CD4-positive, alpha-beta memory T cell (primary cell): ENCODE results near the gene TINCR. TPM values are rescaled to one million over a fixed set of nuclear protein-coding genes. Genes with fewer than 3 reads are reported as not detected.

Experiments
- CTCF ChIA-PET: fragments of 350-600 bp; sonication (Branson Sonifier 250); formaldehyde crosslinking; loops from one replicate; lab custom pipeline; 2021; ENCODE audit warnings: inconsistent platforms; ENCODE audit not compliant: partially characterized antibody; lab: Charles Lee
- POLR2A ChIA-PET: fragments of 350-600 bp; sonication (Branson Sonifier 250); formaldehyde crosslinking; loops from one replicate; lab custom pipeline; 2021; ENCODE audit not compliant: partially characterized antibody; lab: Charles Lee
- DNase-seq, 5 donors: peaks; one replicate each; pipeline versions ENCODE4 v3.0.0 to v3.0.0-alpha.2; 2020 to 2022; ENCODE audit warnings: mixed read lengths in 1 of 5
- H3K27ac ChIP-seq: one replicate; pipeline ENCODE4 v1.7.0; 2013; ENCODE audit warnings: low read depth, low read length
- H3K27me3 ChIP-seq: 2 replicates; pipeline ENCODE4 v1.7.0; 2013; ENCODE audit warnings: mild to moderate bottlenecking, low read length, moderate library complexity; ENCODE audit not compliant: insufficient read depth
- H3K36me3 ChIP-seq: 2 replicates; pipeline ENCODE4 v1.7.0; 2013; ENCODE audit warnings: mild to moderate bottlenecking, low read length, moderate library complexity; ENCODE audit not compliant: insufficient read depth
- H3K4me1 ChIP-seq: 2 replicates; pipeline ENCODE4 v1.7.0; 2013; ENCODE audit warnings: mild to moderate bottlenecking, low read length, moderate library complexity; ENCODE audit not compliant: insufficient read depth
- H3K4me3 ChIP-seq, 2 donors: one replicate each; pipeline ENCODE4 v1.7.0; 2013; ENCODE audit warnings: low read length in 2 of 2, mild to moderate bottlenecking in 1 of 2
- H3K9me3 ChIP-seq, 2 donors: one replicate each; pipeline ENCODE4 v1.7.0; 2013; ENCODE audit warnings: low read length in 2 of 2, control low read depth in 1 of 2; ENCODE audit not compliant: control insufficient read depth in 1 of 2
- H3K27ac Mint-ChIP-seq, 7 donors: one replicate each; pipeline ENCODE4 v1.8.0; 2020 to 2021; ENCODE audit warnings: mixed read lengths in 7 of 7, mild to moderate bottlenecking in 6 of 7, inconsistent platforms in 3 of 7, moderate library complexity in 3 of 7
- H3K27me3 Mint-ChIP-seq, 2 donors: one replicate each; pipeline ENCODE4 v1.8.0; 2020 to 2021; ENCODE audit warnings: mixed read lengths in 2 of 2
- H3K36me3 Mint-ChIP-seq, 2 donors: one replicate each; pipeline ENCODE4 v1.8.0; 2020 to 2021; ENCODE audit warnings: mixed read lengths in 2 of 2, inconsistent platforms in 1 of 2, mild to moderate bottlenecking in 1 of 2
- H3K4me1 Mint-ChIP-seq, 4 donors: one replicate each; pipeline ENCODE4 v1.8.0; 2020 to 2021; ENCODE audit warnings: mixed read lengths in 4 of 4, mild to moderate bottlenecking in 1 of 4
- H3K4me3 Mint-ChIP-seq, 8 donors: one replicate each; pipeline ENCODE4 v1.8.0; 2020 to 2021; ENCODE audit warnings: mixed read lengths in 8 of 8, mild to moderate bottlenecking in 7 of 8, moderate library complexity in 6 of 8, inconsistent platforms in 3 of 8
- H3K9me3 Mint-ChIP-seq, 8 donors: one replicate each; pipeline ENCODE4 v1.8.0; 2020 to 2021; ENCODE audit warnings: mixed read lengths in 8 of 8, mild to moderate bottlenecking in 5 of 8, inconsistent platforms in 3 of 8, moderate library complexity in 1 of 8
- intact Hi-C: fragments of 100-400 bp; cut with micrococcal nuclease; formaldehyde crosslinking; loops from one replicate; pipeline ENCODE4 v1.15.1; 2023
- polyA plus RNA-seq, 2 donors: library from polyadenylated mRNA; unstranded; fragments of 300-500 nt; fragmentation: Illumina TruSeq; gene quantifications; one replicate each; pipeline ENCODE4 v1.2.3, GENCODE V29; 2021
- total RNA-seq, 2 experiments: library from RNA; stranded (reverse); gene quantifications; one replicate each; pipeline ENCODE4 v1.2.3, GENCODE V29; 2021

The TINCR gene
- total and polyA plus RNA-seq, 4 experiments from 2014 or later: 0.20 to 1.4 (median 1.4) TPM; not detected in 1

DNA sequence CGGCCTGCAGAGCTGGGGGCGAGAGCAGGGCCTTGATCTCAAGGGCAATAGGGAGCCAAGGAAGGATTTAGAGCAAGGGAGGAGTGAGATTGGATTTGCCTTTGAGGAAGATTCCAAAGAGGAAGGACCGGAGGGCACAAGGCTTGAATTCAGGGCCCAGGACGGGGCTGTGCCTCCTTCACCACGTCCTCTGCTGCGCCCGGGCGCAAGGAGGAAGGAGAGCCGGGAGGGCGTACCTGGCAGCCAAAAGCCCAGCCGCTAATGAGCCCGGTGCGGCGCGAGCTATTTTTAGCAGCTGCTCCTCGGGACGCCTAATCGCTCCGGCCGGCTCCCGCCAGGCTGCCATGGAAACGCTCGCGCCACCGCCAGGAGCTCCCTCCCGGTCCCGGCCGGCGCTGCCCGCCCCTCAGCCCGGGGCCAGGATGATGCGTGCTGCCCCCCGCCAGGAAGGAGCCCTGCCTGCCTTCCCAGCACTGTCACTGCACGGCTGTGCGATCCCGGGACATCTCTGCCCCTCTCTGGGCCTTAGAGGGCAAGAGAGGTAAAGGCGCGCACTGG lies 31.3 kb downstream of the TINCR start:
- H3K4me1 Mint-ChIP-seq: no peaks in the 10 kb centered on the region
- peaks cover 0 to 11% of the 10 kb centered on the region in 2 donors for H3K9me3 ChIP-seq
- peaks cover 11 to 17% of the 10 kb centered on the region in 2 donors for H3K27me3 Mint-ChIP-seq
- no peaks in the 10 kb centered on the region for H3K36me3 ChIP-seq
- ChIA-PET CTCF (no interaction called here), POLR2A (no interaction called here)
- peaks cover 3 to 10% of the 10 kb centered on the region in 2 donors for H3K36me3 Mint-ChIP-seq
- H3K27ac Mint-ChIP-seq: no peak overlapping the region
- no peak overlapping the region for H3K4me3 Mint-ChIP-seq
- peaks cover 0 to 36% (median 23%) of the 10 kb centered on the region in 8 donors for H3K9me3 Mint-ChIP-seq
- H3K27ac ChIP-seq: no peak overlapping the region
- intact Hi-C loops: no loop called here
- no peaks in the 10 kb centered on the region for H3K27me3 ChIP-seq
- H3K4me3 ChIP-seq: no peak overlapping the region
- DNase-seq: no peak
- no peaks in the 10 kb centered on the region for H3K4me1 ChIP-seq

DNA sequence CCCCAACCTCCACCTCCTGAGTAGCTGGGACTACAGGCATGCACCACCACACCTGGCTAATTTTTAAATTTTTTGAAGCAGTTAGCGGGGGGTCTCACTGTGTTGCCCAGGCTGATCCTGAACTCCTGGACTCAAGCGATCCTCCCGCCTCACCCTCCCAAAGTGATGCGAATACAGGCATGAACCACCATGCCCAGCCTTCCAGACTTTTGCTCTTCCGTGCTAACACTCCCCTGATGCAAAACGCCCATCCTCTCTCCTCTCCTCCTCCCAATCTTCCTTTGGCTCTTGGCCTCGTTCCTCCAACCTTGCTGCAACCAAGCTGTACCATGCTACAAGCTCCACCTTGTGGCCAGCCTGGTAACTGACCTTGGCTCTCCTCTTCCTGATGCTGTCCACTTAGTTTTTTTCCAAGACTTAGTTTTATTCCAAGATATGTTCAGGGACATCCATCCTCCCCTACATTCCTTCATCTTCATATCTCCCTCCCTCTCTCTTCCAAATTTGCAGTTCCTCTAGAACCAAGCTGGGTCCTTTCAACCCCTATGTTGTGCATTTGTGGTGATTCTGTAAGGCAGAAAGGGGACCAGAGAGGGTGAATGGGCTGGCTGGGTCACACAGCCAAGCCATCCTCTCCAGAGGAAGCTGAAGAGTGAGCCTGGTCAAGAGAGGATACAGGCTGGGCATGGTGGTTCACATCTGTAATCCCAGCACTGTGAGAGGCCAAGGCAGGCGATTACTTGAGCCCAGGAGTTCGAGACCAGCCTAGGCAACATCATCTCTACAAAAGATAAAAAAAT lies 32.8 kb downstream of the TINCR start:
- Mint-ChIP-seq H3K4me1 (no peaks in the 10 kb centered on the region), H3K27ac (peak overlapping the region in 1 of 7 donors; percentile 55), H3K27me3 (peaks cover 14 to 17% of the 10 kb centered on the region in 2 donors), H3K4me3 (peak overlapping the region in 1 of 8 donors; percentile 47), H3K36me3 (peaks cover 3 to 10% of the 10 kb centered on the region in 2 donors), H3K9me3 (peaks cover 0 to 36% (median 23%) of the 10 kb centered on the region in 8 donors)
- ChIA-PET CTCF (no interaction called here), POLR2A (no interaction called here)
- no peak for DNase-seq
- peaks cover 0 to 11% of the 10 kb centered on the region in 2 donors for H3K9me3 ChIP-seq
- H3K4me1 ChIP-seq: no peaks in the 10 kb centered on the region
- intact Hi-C loops: no loop called here
- no peaks in the 10 kb centered on the region for H3K27me3 ChIP-seq
- H3K36me3 ChIP-seq: no peaks in the 10 kb centered on the region
- H3K27ac ChIP-seq: no peak overlapping the region
- H3K4me3 ChIP-seq: no peak overlapping the region

DNA sequence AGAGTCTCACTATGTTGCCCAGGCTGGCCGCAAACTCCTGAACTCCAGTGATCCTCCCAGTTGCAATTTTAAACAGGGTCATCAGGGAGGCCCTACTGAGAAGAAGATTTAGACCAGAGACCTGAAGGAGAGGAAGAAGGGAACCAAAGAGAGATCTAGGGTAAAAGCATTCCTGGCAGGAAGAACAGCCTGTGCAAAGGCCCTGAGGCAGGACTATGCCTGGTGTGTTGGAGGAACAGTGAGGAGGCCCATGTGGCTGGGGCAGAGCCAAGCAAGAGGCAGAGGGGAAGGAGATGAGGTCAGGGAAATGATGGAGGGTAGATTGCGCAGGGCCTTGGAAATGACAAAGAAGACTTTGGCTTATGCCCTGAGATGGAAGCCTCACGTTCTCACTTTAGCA lies 34.5 kb downstream of the TINCR start:
- POLR2A ChIA-PET: no interaction called here
- no peaks in the 10 kb centered on the region for H3K27me3 ChIP-seq

DNA sequence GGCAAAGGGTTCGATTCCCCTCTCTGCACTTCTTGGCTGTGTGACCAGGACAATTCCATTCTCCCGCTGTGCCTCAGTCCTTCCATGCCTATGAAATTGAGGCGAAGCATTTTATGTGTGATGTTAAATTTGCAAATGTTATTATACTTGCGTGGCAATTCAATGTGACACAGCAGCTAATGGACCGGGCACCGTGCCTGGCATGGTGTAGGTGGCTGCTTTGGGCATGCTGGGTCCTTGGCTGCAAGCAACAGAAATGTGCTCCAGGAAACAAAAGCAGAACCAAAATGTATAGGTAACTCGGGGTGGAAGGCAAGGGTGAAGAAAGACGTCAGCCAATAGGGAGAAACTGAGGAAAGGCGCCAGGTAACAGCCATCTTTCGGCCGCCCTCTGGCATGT lies 37.1 kb downstream of the TINCR start:
- peaks cover 10% of the 10 kb centered on the region in 2 donors for H3K27me3 Mint-ChIP-seq
- Histone ChIP-seq H3K4me3 (no peak overlapping the region), H3K4me1 (no peaks in the 10 kb centered on the region), H3K27me3 (no peaks in the 10 kb centered on the region), H3K36me3 (no peaks in the 10 kb centered on the region), H3K27ac (no peak overlapping the region), H3K9me3 (peaks cover 0 to 11% of the 10 kb centered on the region in 2 donors)
- H3K36me3 Mint-ChIP-seq: peaks cover 3 to 10% of the 10 kb centered on the region in 2 donors
- POLR2A ChIA-PET: no interaction called here
- H3K27ac Mint-ChIP-seq: no peak overlapping the region
- no peak overlapping the region for H3K4me3 Mint-ChIP-seq
- CTCF ChIA-PET: no interaction called here
- H3K9me3 Mint-ChIP-seq: peaks cover 0 to 31% (median 22%) of the 10 kb centered on the region in 8 donors
- DNase-seq: no peak
- no peaks in the 10 kb centered on the region for H3K4me1 Mint-ChIP-seq
- intact Hi-C loops: no loop called here

More for the DNA sequence above, 34.5 kb downstream of the TINCR start:
- Histone ChIP-seq H3K9me3 (peaks cover 0 to 11% of the 10 kb centered on the region in 2 donors), H3K4me1 (no peaks in the 10 kb centered on the region), H3K4me3 (no peak overlapping the region), H3K27ac (no peak overlapping the region), H3K36me3 (no peaks in the 10 kb centered on the region)
- Mint-ChIP-seq H3K4me1 (no peaks in the 10 kb centered on the region), H3K36me3 (peaks cover 3 to 10% of the 10 kb centered on the region in 2 donors), H3K9me3 (peaks cover 0 to 36% (median 23%) of the 10 kb centered on the region in 8 donors), H3K27me3 (peaks cover 14 to 15% of the 10 kb centered on the region in 2 donors), H3K4me3 (peak overlapping the region in 1 of 8 donors; percentile 68), H3K27ac (no peak overlapping the region)
- intact Hi-C loops: no loop called here
- CTCF ChIA-PET: no interaction called here
- DNase-seq: no peak

GRCh38 chr19:5526691-5527090 lies 41.1 kb downstream of the TINCR start:
- ChIA-PET CTCF (no interaction called here), POLR2A (no interaction called here)
- Mint-ChIP-seq H3K36me3 (no peaks in the 10 kb centered on the region), H3K27me3 (peaks cover 13 to 19% of the 10 kb centered on the region in 2 donors), H3K4me1 (no peaks in the 10 kb centered on the region), H3K9me3 (peaks cover 0 to 4% (median 0%) of the 10 kb centered on the region in 8 donors), H3K27ac (no peak overlapping the region), H3K4me3 (no peak overlapping the region)
- no peaks in the 10 kb centered on the region for H3K9me3 ChIP-seq
- no peak overlapping the region for H3K27ac ChIP-seq
- no peak for DNase-seq
- intact Hi-C loops: no loop called here
- no peak overlapping the region for H3K4me3 ChIP-seq
- H3K27me3 ChIP-seq: no peaks in the 10 kb centered on the region
- no peaks in the 10 kb centered on the region for H3K4me1 ChIP-seq
- H3K36me3 ChIP-seq: no peaks in the 10 kb centered on the region

GRCh38 chr19:5524081-5524480 lies 43.7 kb downstream of the TINCR start:
- Mint-ChIP-seq H3K9me3 (peaks cover 0 to 13% (median 7%) of the 10 kb centered on the region in 8 donors), H3K27ac (peak overlapping the region in 1 of 7 donors; percentile 54), H3K36me3 (no peaks in the 10 kb centered on the region), H3K4me3 (no peak overlapping the region), H3K27me3 (peaks cover 14 to 21% of the 10 kb centered on the region in 2 donors), H3K4me1 (no peaks in the 10 kb centered on the region)
- H3K36me3 ChIP-seq: no peaks in the 10 kb centered on the region
- H3K9me3 ChIP-seq: no peaks in the 10 kb centered on the region
- ChIA-PET POLR2A (no interaction called here), CTCF (interaction anchor here (1.4 kb wide), 1 partner anchor 13 kb away, joined by 3 read pairs; no protein-coding TSS in a partner anchor)
- H3K27me3 ChIP-seq: no peaks in the 10 kb centered on the region
- no peaks in the 10 kb centered on the region for H3K4me1 ChIP-seq
- intact Hi-C loops: no loop called here
- no peak overlapping the region for H3K27ac ChIP-seq
- DNase-seq: no peak
- H3K4me3 ChIP-seq: no peak overlapping the region

GRCh38 chr19:5522106-5522505 lies 45.6 kb downstream of the TINCR start:
- ChIA-PET POLR2A (no interaction called here), CTCF (no interaction called here)
- H3K4me1 ChIP-seq: no peaks in the 10 kb centered on the region
- Mint-ChIP-seq H3K27me3 (peaks cover 13 to 21% of the 10 kb centered on the region in 2 donors), H3K27ac (no peak overlapping the region), H3K36me3 (no peaks in the 10 kb centered on the region), H3K4me1 (no peaks in the 10 kb centered on the region), H3K4me3 (no peak overlapping the region), H3K9me3 (peaks cover 0 to 22% (median 12%) of the 10 kb centered on the region in 8 donors)
- no peaks in the 10 kb centered on the region for H3K36me3 ChIP-seq
- no peak overlapping the region for H3K4me3 ChIP-seq
- H3K27ac ChIP-seq: no peak overlapping the region
- H3K9me3 ChIP-seq: no peaks in the 10 kb centered on the region
- no peak for DNase-seq
- H3K27me3 ChIP-seq: no peaks in the 10 kb centered on the region
- intact Hi-C loops: no loop called here
